ENCODE measurements around the gene RADIL.
A peak's percentile ranks its signal among the peaks of the same experiment; 100 is the strongest.

RADIL gene

DNA sequence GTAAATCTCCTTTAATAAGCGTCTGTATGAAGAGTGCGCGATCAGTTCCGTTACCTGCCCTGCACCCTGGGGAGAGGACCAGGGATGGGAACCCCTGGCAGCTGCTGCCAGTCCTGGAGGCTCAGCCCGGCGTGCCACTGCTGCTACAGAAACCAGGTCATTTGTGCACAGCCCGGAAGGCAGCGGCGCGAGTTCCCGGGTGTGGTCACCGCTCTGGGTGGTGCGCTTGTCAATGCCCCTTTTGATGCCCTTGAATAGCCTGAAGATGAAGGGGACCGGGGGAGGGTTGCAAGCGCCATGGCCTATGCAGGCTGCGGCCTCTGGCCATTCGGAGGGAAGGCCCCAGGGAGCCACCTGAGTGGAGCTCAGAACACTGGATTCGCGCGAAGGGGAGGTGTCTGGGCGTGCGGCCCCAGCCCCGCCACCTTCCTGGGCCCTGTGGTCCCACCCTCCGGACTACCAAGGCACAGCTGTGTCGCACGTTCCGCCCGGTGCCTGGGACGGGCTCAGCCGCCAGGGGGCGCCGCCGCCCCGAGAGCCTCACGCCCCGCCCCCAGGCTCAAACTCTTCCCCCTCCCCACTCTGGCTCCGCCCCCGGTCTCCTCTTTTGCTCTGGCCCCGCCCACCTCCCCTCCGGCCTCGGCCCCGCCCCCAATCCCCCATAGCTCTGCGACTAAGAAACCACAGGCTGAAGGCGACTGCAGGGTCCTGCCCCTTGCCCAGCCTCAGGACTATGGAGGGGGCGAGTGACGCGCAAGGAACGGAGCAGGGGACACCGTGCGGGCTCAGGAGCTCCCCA is 91.6 kb downstream of the RADIL start:
- H3K36me3 ChIP-seq (ENCODE audit: control insufficient read depth, low read length): peaks cover 50% of the 10 kb centered on the region
- no peaks in the 10 kb centered on the region for H3K27me3 ChIP-seq (ENCODE audit: control insufficient read depth, low read length)
- no peaks in the 10 kb centered on the region for H3K4me1 ChIP-seq (ENCODE audit: control insufficient read depth, low read length)
- H3K9me2 ChIP-seq (replicated peaks; ENCODE audit: control insufficient read depth, low read length): no peaks in the 10 kb centered on the region
- no peak overlapping the region for H3K4me2 ChIP-seq (ENCODE audit: low read length)
- no peaks in the 10 kb centered on the region for H3K9me3 ChIP-seq (ENCODE audit: control insufficient read depth, insufficient read depth, low read length)
- no peaks in the 10 kb centered on the region for H3K79me2 ChIP-seq (ENCODE audit: control insufficient read depth, low read length)
- no peak overlapping the region for H3K27ac ChIP-seq (ENCODE audit: low read depth, low read length)
- TF ChIP-seq CTCF (IDR thresholded peaks at IDR 0.05; ENCODE audit: low read depth, low read length, poor library complexity, severe bottlenecking) (peak; percentile 95), EZH2phosphoT487 (IDR thresholded peaks at IDR 0.05; ENCODE audit: borderline replicate concordance, low read length) (no peak)
- no peak overlapping the region for H3K4me3 ChIP-seq (ENCODE audit: low read length)
- H3F3A ChIP-seq (ENCODE audit: control insufficient read depth, insufficient read depth): no peaks in the 10 kb centered on the region
- no peaks in the 10 kb centered on the region for H4K20me1 ChIP-seq (ENCODE audit: control insufficient read depth, insufficient read depth, low read depth, low read length)

GRCh38 chr7:4791101-4791737 is 92.3 kb downstream of the RADIL start:
- Histone ChIP-seq H3K9me2 (replicated peaks; ENCODE audit: control insufficient read depth, low read length) (no peaks in the 10 kb centered on the region), H3F3A (ENCODE audit: control insufficient read depth, insufficient read depth) (no peaks in the 10 kb centered on the region), H3K4me3 (ENCODE audit: low read length) (no peak overlapping the region), H3K4me2 (ENCODE audit: low read length) (no peak overlapping the region), H3K36me3 (ENCODE audit: control insufficient read depth, low read length) (peaks cover 56% of the 10 kb centered on the region), H3K9me3 (ENCODE audit: control insufficient read depth, insufficient read depth, low read length) (no peaks in the 10 kb centered on the region), H3K27me3 (ENCODE audit: control insufficient read depth, low read length) (no peaks in the 10 kb centered on the region), H3K27ac (ENCODE audit: low read depth, low read length) (no peak overlapping the region), H3K79me2 (ENCODE audit: control insufficient read depth, low read length) (no peaks in the 10 kb centered on the region), H4K20me1 (ENCODE audit: control insufficient read depth, insufficient read depth, low read depth, low read length) (no peaks in the 10 kb centered on the region), H3K4me1 (ENCODE audit: control insufficient read depth, low read length) (no peaks in the 10 kb centered on the region)
- TF ChIP-seq EZH2phosphoT487 (IDR thresholded peaks at IDR 0.05; ENCODE audit: borderline replicate concordance, low read length): no peak
- TF ChIP-seq CTCF (IDR thresholded peaks at IDR 0.05; ENCODE audit: low read depth, low read length, poor library complexity, severe bottlenecking): no peak

- no peak overlapping the region for H3K27ac ChIP-seq (ENCODE audit: low read depth, low read length)
- no peaks in the 10 kb centered on the region for H3K9me2 ChIP-seq (replicated peaks; ENCODE audit: control insufficient read depth, low read length)
- H3K4me2 ChIP-seq (ENCODE audit: low read length): no peak overlapping the region
- H3F3A ChIP-seq (ENCODE audit: control insufficient read depth, insufficient read depth): no peaks in the 10 kb centered on the region
- no peaks in the 10 kb centered on the region for H3K9me3 ChIP-seq (ENCODE audit: control insufficient read depth, insufficient read depth, low read length)
- peaks cover 60% of the 10 kb centered on the region for H3K36me3 ChIP-seq (ENCODE audit: control insufficient read depth, low read length)
- H3K4me3 ChIP-seq (ENCODE audit: low read length): no peak overlapping the region
- no peaks in the 10 kb centered on the region for H3K79me2 ChIP-seq (ENCODE audit: control insufficient read depth, low read length)
- no peaks in the 10 kb centered on the region for H4K20me1 ChIP-seq (ENCODE audit: control insufficient read depth, insufficient read depth, low read depth, low read length)
- H3K27me3 ChIP-seq (ENCODE audit: control insufficient read depth, low read length): no peaks in the 10 kb centered on the region
- TF ChIP-seq EZH2phosphoT487 (IDR thresholded peaks at IDR 0.05; ENCODE audit: borderline replicate concordance, low read length) (no peak), CTCF (IDR thresholded peaks at IDR 0.05; ENCODE audit: low read depth, low read length, poor library complexity, severe bottlenecking) (no peak)
- H3K4me1 ChIP-seq (ENCODE audit: control insufficient read depth, low read length): no peaks in the 10 kb centered on the region
Observed at GRCh38 chr7:4790516-4790991, 93.0 kb downstream of the RADIL start.
